ENCODE measurements around the gene NRN1L.

NRN1L gene

DNA sequence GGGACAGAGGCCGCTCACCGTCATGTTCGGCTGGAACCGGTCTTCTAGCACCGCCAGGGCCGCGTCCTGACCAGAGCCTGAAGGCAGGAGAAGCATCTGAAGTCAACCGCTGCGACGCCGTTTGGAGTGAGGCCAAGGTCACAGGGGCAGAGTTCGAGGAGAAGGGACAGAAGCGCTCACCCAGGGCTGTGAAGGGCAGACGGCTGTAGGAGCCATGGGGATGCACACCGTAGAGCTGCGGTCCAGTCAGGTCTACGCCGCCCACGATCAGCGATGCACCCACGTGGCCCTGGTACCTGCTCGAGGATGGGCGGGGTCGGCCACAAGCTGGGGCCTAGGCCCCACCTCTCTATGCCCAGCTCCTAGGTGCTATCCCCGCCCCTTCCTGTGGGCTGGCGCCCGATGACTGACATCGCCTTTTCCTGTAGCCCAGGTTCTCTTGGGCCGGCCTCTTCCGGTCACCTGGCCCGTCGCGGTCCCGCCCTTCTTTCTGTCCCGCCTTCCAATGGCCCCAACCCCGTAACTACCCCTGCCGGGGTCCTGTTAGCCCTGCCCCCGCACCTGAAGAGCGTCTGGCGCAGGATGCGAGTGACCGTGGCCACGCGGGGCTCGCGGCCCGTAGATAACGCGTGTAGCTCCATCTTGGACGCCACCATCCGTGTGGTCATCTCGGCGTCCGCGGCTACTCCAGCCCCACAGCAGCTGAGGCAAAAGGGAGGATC, 50.9 kb downstream of the NRN1L start:
- DNase-seq (ENCODE audit: low spot score in 2 of 2) (peak; percentile 75 to 88), ATAC-seq (ENCODE audit: low read depth) (peak; percentile 88)
- Mint-ChIP-seq H3K4me1 (peaks cover 22% of the 10 kb centered on the region), H3K27me3 (no peaks in the 10 kb centered on the region), H3K27ac (peak overlapping the region; percentile 86), H3K9me3 (no peaks in the 10 kb centered on the region), H3K4me3 (peak overlapping the region; percentile 92), H3K36me3 (peaks cover 13% of the 10 kb centered on the region)
